SK-N-SH (cell line): ENCODE data around the gene TPPP.

ENCODE experiments used
- CHD2 ChIP-seq: fragments of 150-350 bp; IDR thresholded peaks from 2 replicates; pipeline ENCODE4 v1.6.1; 2018; ENCODE audit warnings: low read length; ENCODE audit not compliant: partially characterized antibody
- EP300 ChIP-seq, 2 experiments: IDR thresholded peaks; 2 replicates each; pipeline versions ENCODE4 v1.4.0 to v1.6.1; 2012; ENCODE audit warnings: borderline replicate concordance in 1 of 2, low read depth in 1 of 2, low read length in 1 of 2
- EZH2phosphoT487 ChIP-seq: fragments of 200-600 bp; sonication (generic); IDR thresholded peaks from 2 replicates; pipeline ENCODE4 v1.6.1; 2017; ENCODE audit warnings: low read depth, mixed run types, mild to moderate bottlenecking, antibody characterized with exemption, moderate library complexity, borderline replicate concordance
- GABPA ChIP-seq: IDR thresholded peaks from 2 replicates; pipeline ENCODE4 v1.4.0; 2012; ENCODE audit warnings: low read depth, mild to moderate bottlenecking
- JUND ChIP-seq: IDR thresholded peaks from 2 replicates; pipeline ENCODE4 v1.4.0; 2012
- POLR2AphosphoS5 ChIP-seq: IDR thresholded peaks from 2 replicates; pipeline ENCODE4 v1.6.1; 2012; ENCODE audit warnings: low read depth, low read length
- RAD21 ChIP-seq: IDR thresholded peaks from 2 replicates; pipeline ENCODE4 v1.6.1; 2012; ENCODE audit warnings: mild to moderate bottlenecking, low read length
- REST ChIP-seq: IDR thresholded peaks from 2 replicates; pipeline ENCODE4 v1.6.1; 2012; ENCODE audit warnings: mild to moderate bottlenecking, low read depth, low read length, moderate library complexity
- RFX5 ChIP-seq: IDR thresholded peaks from 2 replicates; pipeline ENCODE4 v1.6.1; 2012; ENCODE audit warnings: mild to moderate bottlenecking, improper control_type of control experiment, low read length
- TCF12 ChIP-seq: IDR thresholded peaks from 2 replicates; pipeline ENCODE4 v1.4.0; 2012
- TEAD4 ChIP-seq: IDR thresholded peaks from 2 replicates; pipeline ENCODE4 v1.4.0; 2012; ENCODE audit warnings: mild to moderate bottlenecking, borderline replicate concordance; ENCODE audit not compliant: insufficient read depth
- YY1 ChIP-seq: IDR thresholded peaks from 2 replicates; pipeline ENCODE4 v1.4.0; 2012; ENCODE audit warnings: low read depth, mild to moderate bottlenecking
- TF ChIP-seq, protein P1 (sequence below): fragments of 200-600 bp; sonication (generic); IDR thresholded peaks from 2 replicates; pipeline ENCODE4 v1.6.1; 2017; ENCODE audit warnings: antibody characterized with exemption, mild to moderate bottlenecking, moderate library complexity

DNA sequence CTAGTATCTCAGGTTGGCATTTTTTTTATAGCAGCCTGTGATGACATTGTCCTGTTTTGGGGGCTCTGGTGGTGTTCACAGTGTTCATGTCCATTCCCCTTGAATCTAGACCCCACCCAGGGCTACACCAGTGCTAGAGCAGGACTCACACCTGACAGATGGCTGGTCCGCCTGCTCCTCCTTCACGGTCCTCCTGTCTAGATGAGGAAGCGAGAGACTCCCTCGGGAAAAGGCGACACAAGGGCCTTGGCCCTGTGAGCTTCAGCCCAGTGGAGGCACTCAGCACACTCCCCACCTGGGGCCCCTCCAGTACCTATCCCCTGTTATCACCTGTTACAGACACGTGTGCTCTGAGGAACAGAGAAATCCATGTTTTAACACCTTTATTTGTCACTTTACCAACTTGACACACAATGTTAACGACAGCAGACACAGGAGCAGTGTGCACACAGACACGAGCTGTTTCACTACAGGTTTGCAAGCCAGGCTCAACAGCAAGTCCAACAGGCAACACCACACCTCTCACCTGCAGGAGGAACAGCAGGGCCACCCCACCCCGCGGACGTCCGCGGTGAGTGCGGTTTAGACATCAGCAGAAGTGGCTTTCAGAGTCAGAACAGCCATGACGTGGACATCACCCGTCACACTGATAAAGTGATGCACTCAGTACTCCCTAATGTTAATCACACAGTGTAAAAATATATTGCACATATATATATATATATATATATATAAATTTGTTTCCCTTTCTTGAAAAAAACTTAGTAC is 33.5 kb downstream of the TPPP start:
- TF ChIP-seq REST (no peak), YY1 (no peak), RAD21 (no peak), EP300 (IDR thresholded peaks at IDR 0.05; ENCODE audit: borderline replicate concordance in 1 of 2, low read depth in 1 of 2, low read length in 1 of 2) (no peak), RFX5 (no peak), CHD2 (no peak), TEAD4 (no peak), POLR2AphosphoS5 (no peak), JUND (no peak), GABPA (no peak), EZH2phosphoT487 (no peak), TCF12 (no peak)
- TF ChIP-seq, protein P1, sequence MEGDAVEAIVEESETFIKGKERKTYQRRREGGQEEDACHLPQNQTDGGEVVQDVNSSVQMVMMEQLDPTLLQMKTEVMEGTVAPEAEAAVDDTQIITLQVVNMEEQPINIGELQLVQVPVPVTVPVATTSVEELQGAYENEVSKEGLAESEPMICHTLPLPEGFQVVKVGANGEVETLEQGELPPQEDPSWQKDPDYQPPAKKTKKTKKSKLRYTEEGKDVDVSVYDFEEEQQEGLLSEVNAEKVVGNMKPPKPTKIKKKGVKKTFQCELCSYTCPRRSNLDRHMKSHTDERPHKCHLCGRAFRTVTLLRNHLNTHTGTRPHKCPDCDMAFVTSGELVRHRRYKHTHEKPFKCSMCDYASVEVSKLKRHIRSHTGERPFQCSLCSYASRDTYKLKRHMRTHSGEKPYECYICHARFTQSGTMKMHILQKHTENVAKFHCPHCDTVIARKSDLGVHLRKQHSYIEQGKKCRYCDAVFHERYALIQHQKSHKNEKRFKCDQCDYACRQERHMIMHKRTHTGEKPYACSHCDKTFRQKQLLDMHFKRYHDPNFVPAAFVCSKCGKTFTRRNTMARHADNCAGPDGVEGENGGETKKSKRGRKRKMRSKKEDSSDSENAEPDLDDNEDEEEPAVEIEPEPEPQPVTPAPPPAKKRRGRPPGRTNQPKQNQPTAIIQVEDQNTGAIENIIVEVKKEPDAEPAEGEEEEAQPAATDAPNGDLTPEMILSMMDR: no peak
